OCI-LY1 (cell line): ENCODE results near the gene DYRK2.

Source experiments
- H2AFZ ChIP-seq: fragments of 200-600 bp; sonication (generic), shearing (Covaris generic); 2 replicates; pipeline ENCODE4 v1.6.0; 2014; ENCODE audit warnings: antibody characterized with exemption, mild to moderate bottlenecking, low read length
- H3F3A ChIP-seq: fragments of 200-600 bp; sonication (generic), shearing (Covaris generic); 2 replicates; pipeline ENCODE4 v1.6.0; 2014; ENCODE audit warnings: mild to moderate bottlenecking, antibody characterized with exemption, low read length, moderate library complexity; ENCODE audit not compliant: insufficient read depth
- H3K27ac ChIP-seq: fragments of 200-600 bp; sonication (generic); 2 replicates; pipeline ENCODE4 v1.5.1; 2014; ENCODE audit warnings: low read length, mixed run types, mild to moderate bottlenecking, low read depth; ENCODE audit not compliant: poor library complexity, severe bottlenecking
- H3K27me3 ChIP-seq: fragments of 200-600 bp; sonication (generic); 2 replicates; pipeline ENCODE4 v1.6.0; 2014; ENCODE audit warnings: antibody characterized with exemption, mild to moderate bottlenecking, low read length, moderate library complexity; ENCODE audit not compliant: insufficient read depth
- H3K36me3 ChIP-seq: fragments of 200-600 bp; sonication (generic); 2 replicates; pipeline ENCODE4 v1.6.1; 2014; ENCODE audit warnings: mild to moderate bottlenecking, antibody characterized with exemption, low read length, moderate library complexity, mixed read lengths; ENCODE audit not compliant: insufficient read depth
- H3K4me1 ChIP-seq: fragments of 200-600 bp; sonication (generic); 2 replicates; pipeline ENCODE4 v1.5.1; 2014; ENCODE audit warnings: mild to moderate bottlenecking, low read length, moderate library complexity; ENCODE audit not compliant: insufficient read depth, severe bottlenecking
- H3K4me2 ChIP-seq: fragments of 200-600 bp; sonication (generic), shearing (Covaris generic); 2 replicates; pipeline ENCODE4 v1.6.1; 2014; ENCODE audit warnings: low read length
- H3K4me3 ChIP-seq: fragments of 200-600 bp; sonication (generic); 2 replicates; pipeline ENCODE4 v1.5.1; 2014; ENCODE audit warnings: low read length, low read depth, mild to moderate bottlenecking, mixed read lengths; ENCODE audit not compliant: poor library complexity, severe bottlenecking
- H3K79me2 ChIP-seq: fragments of 200-600 bp; shearing (Covaris generic); 2 replicates; pipeline ENCODE4 v1.6.1; 2016; ENCODE audit warnings: mixed run types, low read length, mixed read lengths; ENCODE audit not compliant: insufficient read depth
- H3K9ac ChIP-seq: fragments of 200-600 bp; sonication (generic), shearing (Covaris generic); 2 replicates; pipeline ENCODE4 v1.6.1; 2014; ENCODE audit warnings: mild to moderate bottlenecking, low read length, mixed read lengths
- H3K9me2 ChIP-seq: fragments of 200-600 bp; sonication (generic), shearing (Covaris generic); 2 replicates; pipeline ENCODE4 v1.6.1; 2014; ENCODE audit warnings: low read depth, mild to moderate bottlenecking, low read length, mixed read lengths
- H3K9me3 ChIP-seq: fragments of 200-600 bp; shearing (Covaris generic); 2 replicates; pipeline ENCODE4 v1.6.1; 2014; ENCODE audit warnings: low read length, mixed read lengths
- H4K20me1 ChIP-seq: fragments of 200-600 bp; sonication (generic), shearing (Covaris generic); 2 replicates; pipeline ENCODE4 v1.6.0; 2016; ENCODE audit warnings: mild to moderate bottlenecking, low read length; ENCODE audit not compliant: insufficient read depth
- CTCF ChIP-seq: fragments of 200-600 bp; sonication (generic), shearing (Covaris generic); IDR thresholded peaks from 2 replicates; pipeline ENCODE4 v1.5.1; 2017; ENCODE audit warnings: mild to moderate bottlenecking, antibody characterized with exemption, low read length, moderate library complexity, mixed read lengths
- EZH2 ChIP-seq: fragments of 200-600 bp; sonication (generic), shearing (Covaris generic); IDR thresholded peaks from 2 replicates; pipeline ENCODE4 v1.8.0; 2017; ENCODE audit warnings: borderline replicate concordance, mixed run types, mild to moderate bottlenecking, antibody characterized with exemption, low read length, moderate library complexity, mixed read lengths

Gene DYRK2

GRCh38 chr12:67667276-67668073 lies 18.9 kb downstream of the DYRK2 start:
- Histone ChIP-seq H3K9me3 (no peaks in the 10 kb centered on the region), H3K36me3 (no peaks in the 10 kb centered on the region; the same call in 1 of the 2 replicates), H2AFZ (no peak overlapping the region), H3K27me3 (no peaks in the 10 kb centered on the region), H3F3A (no peaks in the 10 kb centered on the region), H3K9ac (no peak overlapping the region), H3K9me2 (no peaks in the 10 kb centered on the region), H3K4me1 (no peaks in the 10 kb centered on the region), H4K20me1 (no peaks in the 10 kb centered on the region), H3K27ac (no peak overlapping the region), H3K4me3 (no peak overlapping the region), H3K79me2 (no peaks in the 10 kb centered on the region), H3K4me2 (no peak overlapping the region)
- TF ChIP-seq CTCF = no peak
- no peak for TF ChIP-seq EZH2

GRCh38 chr12:67669217-67669933 lies 20.8 kb downstream of the DYRK2 start:
- Histone ChIP-seq H3K9ac (no peak overlapping the region), H3K36me3 (no peaks in the 10 kb centered on the region), H3K4me3 (no peak overlapping the region), H3K9me3 (no peaks in the 10 kb centered on the region), H3K9me2 (no peaks in the 10 kb centered on the region), H3K79me2 (no peaks in the 10 kb centered on the region), H3F3A (no peaks in the 10 kb centered on the region), H3K27ac (no peak overlapping the region), H3K4me2 (no peak overlapping the region), H3K4me1 (no peaks in the 10 kb centered on the region), H3K27me3 (no peaks in the 10 kb centered on the region), H4K20me1 (no peaks in the 10 kb centered on the region), H2AFZ (no peak overlapping the region)
- no peak for TF ChIP-seq EZH2
- TF ChIP-seq CTCF = no peak

- no peaks in the 10 kb centered on the region for H3K9me3 ChIP-seq
- no peak overlapping the region for H3K4me3 ChIP-seq
- no peak overlapping the region for H3K4me2 ChIP-seq
- no peaks in the 10 kb centered on the region for H3K36me3 ChIP-seq
- no peak overlapping the region for H3K27ac ChIP-seq
- H3F3A ChIP-seq = no peaks in the 10 kb centered on the region
- no peak overlapping the region for H3K9ac ChIP-seq
- no peaks in the 10 kb centered on the region for H3K79me2 ChIP-seq
- no peaks in the 10 kb centered on the region for H3K4me1 ChIP-seq
- H3K9me2 ChIP-seq = no peaks in the 10 kb centered on the region
- TF ChIP-seq CTCF = no peak
- no peak for TF ChIP-seq EZH2
- no peaks in the 10 kb centered on the region for H3K27me3 ChIP-seq
- no peak overlapping the region for H2AFZ ChIP-seq
- H4K20me1 ChIP-seq = no peaks in the 10 kb centered on the region
These were observed 21.5 kb downstream of the DYRK2 start for GRCh38 chr12:67669934-67670631.
